K562 (cell line): ENCODE results near the gene SPDYE4. TPM values are rescaled to one million over a fixed set of nuclear protein-coding genes. Genes with fewer than 3 reads are reported as not detected.
A peak's percentile ranks its signal among the peaks of the same experiment; 100 is the strongest.

ENCODE experiments used
- ATAC-seq: fragments of 200-7000 bp; cut with Tn5 transposase; 3 replicates; pipeline ENCODE4 v1.9.1; 2020; ENCODE audit warnings: moderate library complexity
- BruUV-seq: library from RNA; stranded (reverse); fragments of 400-500 nt; replicated peaks from 2 replicates; lab custom pipeline; 2021; lab: Mats Ljungman, UMichigan
- CTCF ChIA-PET: fragments of 300-600 bp; formaldehyde crosslinking; extraction: SDS; loops from one replicate; lab custom pipeline; 2021; ENCODE audit warnings: low intra/inter-chr PET ratio; lab: Yijun Ruan, JAX
- POLR2A ChIA-PET: fragments of 300-600, 350-650 bp; sonication (Branson Sonifier 250); formaldehyde crosslinking; extraction: SDS; loops from one replicate; lab custom pipeline; 2021; ENCODE audit warnings: antibody characterized with exemption, inconsistent platforms; lab: Yijun Ruan, JAX
- DNase-seq, 4 experiments: peaks; one replicate each; pipeline versions ENCODE4 v3.0.0 to v3.0.0-alpha.2; 2011 to 2018; ENCODE audit warnings: low spot score in 3 of 4, mixed read lengths in 3 of 4; ENCODE audit errors: extremely low read depth in 1 of 4
- FAIRE-seq: peaks from 2 replicates; lab custom pipeline; 2011; peaks lifted over from hg19 to GRCh38; lab: Jason Lieb, UNC
- H2AFZ ChIP-seq: 2 replicates; pipeline ENCODE4 v1.6.0; 2011; ENCODE audit warnings: low read depth, low read length, control low read depth, inconsistent platforms
- H3K27ac ChIP-seq: fragments of 200-600 bp; 3 replicates; pipeline ENCODE4 v1.8.0; 2011; ENCODE audit warnings: low read depth, mild to moderate bottlenecking, control low read depth, inconsistent platforms, low read length, moderate library complexity, mixed read lengths; ENCODE audit errors: extremely low read depth
- H3K27me3 ChIP-seq, 2 experiments: fragments of 300-600 bp in 1 of 2; 2 replicates in 1 of 2; 3 replicates in 1 of 2; pipeline versions ENCODE4 v1.6.0 to v1.8.0; 2011; ENCODE audit warnings: inconsistent platforms in 2 of 2, low read length in 2 of 2, mild to moderate bottlenecking in 1 of 2, mixed read lengths in 1 of 2, moderate library complexity in 1 of 2; ENCODE audit not compliant: control insufficient read depth in 2 of 2, insufficient read depth in 2 of 2
- H3K36me3 ChIP-seq: fragments of 300-600 bp; 3 replicates; pipeline ENCODE4 v1.8.0; 2011; ENCODE audit warnings: mild to moderate bottlenecking, low read length, inconsistent platforms; ENCODE audit not compliant: control insufficient read depth, insufficient read depth
- H3K4me1 ChIP-seq, 2 experiments: fragments of 200-600 bp in 1 of 2; replicated peaks in 1 of 2; 2 replicates in 1 of 2; 3 replicates in 1 of 2; pipeline versions ENCODE4 v1.5.1 to v1.8.0; 2011; ENCODE audit warnings: inconsistent platforms in 2 of 2, low read length in 2 of 2, mild to moderate bottlenecking in 1 of 2, mixed read lengths in 1 of 2, moderate library complexity in 1 of 2; ENCODE audit not compliant: control insufficient read depth in 2 of 2, insufficient read depth in 2 of 2
- H3K4me2 ChIP-seq: 2 replicates; pipeline ENCODE4 v1.6.1; 2011; ENCODE audit warnings: low read length, control low read depth, inconsistent platforms, mixed read lengths; ENCODE audit not compliant: insufficient read depth
- H3K4me3 ChIP-seq: fragments of 200-600 bp; sonication (generic), shearing (Covaris generic); 2 replicates; pipeline ENCODE4 v1.5.1; 2016; ENCODE audit warnings: control low read depth, inconsistent platforms
- H3K79me2 ChIP-seq: fragments of 200-600 bp; 3 replicates; pipeline ENCODE4 v1.8.0; 2011; ENCODE audit warnings: low read length, inconsistent platforms; ENCODE audit not compliant: control insufficient read depth, insufficient read depth
- H3K9ac ChIP-seq, 2 experiments: 2 replicates each; pipeline versions ENCODE4 v1.6.0 to v1.6.1; 2011; ENCODE audit warnings: low read depth in 2 of 2, low read length in 2 of 2, control low read depth in 1 of 2, inconsistent platforms in 1 of 2, mild to moderate bottlenecking in 1 of 2, mixed read lengths in 1 of 2; ENCODE audit not compliant: insufficient read depth in 1 of 2
- H3K9me1 ChIP-seq: one replicate; pipeline ENCODE4 v1.6.0; 2011; ENCODE audit warnings: inconsistent platforms, mild to moderate bottlenecking, low read length, moderate library complexity; ENCODE audit not compliant: control insufficient read depth, insufficient read depth
- H3K9me3 ChIP-seq: replicated peaks from 2 replicates; pipeline ENCODE4 v1.5.1; 2011; ENCODE audit warnings: low read depth, low read length, inconsistent platforms; ENCODE audit not compliant: control insufficient read depth, insufficient read depth
- H4K20me1 ChIP-seq: replicated peaks from 2 replicates; pipeline ENCODE4 v1.6.1; 2011; ENCODE audit warnings: low read length, inconsistent platforms, mixed read lengths; ENCODE audit not compliant: control insufficient read depth, insufficient read depth
- EGR1 ChIP-seq: fragments of 450-650 bp; conservative IDR thresholded peaks from 2 replicates; pipeline ENCODE4 v1.6.1; 2017; ENCODE audit warnings: mild to moderate bottlenecking
- HNRNPUL1 ChIP-seq: fragments of 200-400 bp; formaldehyde crosslinking; IDR thresholded peaks from 2 replicates; pipeline ENCODE4 v1.6.1; 2017; ENCODE audit warnings: low read length
- ILF3 ChIP-seq: fragments of 450-650 bp; IDR thresholded peaks from 2 replicates; pipeline ENCODE4 v1.6.1; 2018; ENCODE audit warnings: antibody characterized with exemption, mild to moderate bottlenecking, moderate library complexity, borderline replicate concordance
- NCOR1 ChIP-seq: fragments of 450-650 bp; IDR thresholded peaks from 2 replicates; pipeline ENCODE4 v1.6.1; 2016; ENCODE audit warnings: mild to moderate bottlenecking, moderate library complexity
- PHF8 ChIP-seq: fragments of 200-600 bp; sonication (generic); IDR thresholded peaks from 2 replicates; pipeline ENCODE4 v1.6.1; 2012; ENCODE audit warnings: mixed run types, mild to moderate bottlenecking, inconsistent platforms, low read length, moderate library complexity, borderline replicate concordance
- PTBP1 ChIP-seq: fragments of 200-400 bp; formaldehyde crosslinking; IDR thresholded peaks from 2 replicates; pipeline ENCODE4 v1.6.1; 2017; ENCODE audit warnings: low read depth, low read length
- RFX7 ChIP-seq: fragments of 250-450 bp; sonication (Bioruptor Pico); IDR thresholded peaks from 2 replicates; pipeline ENCODE4 v1.5.1; 2021; ENCODE audit warnings: mild to moderate bottlenecking
- STAG1 ChIP-seq: sonication (generic); formaldehyde crosslinking; IDR thresholded peaks from 2 replicates; pipeline ENCODE4 v1.5.0; 2020; ENCODE audit warnings: missing genetic modification reagents, borderline replicate concordance
- TFAM ChIP-seq: fragments of 250-450 bp; sonication (Bioruptor Pico); conservative IDR thresholded peaks from 2 replicates; pipeline ENCODE4 v1.5.0; 2021; ENCODE audit warnings: mild to moderate bottlenecking, moderate library complexity
- ZBTB7A ChIP-seq: IDR thresholded peaks from 2 replicates; pipeline ENCODE4 v1.6.1; 2011; ENCODE audit warnings: low read depth, mild to moderate bottlenecking, low read length, moderate library complexity, borderline replicate concordance; ENCODE audit not compliant: control insufficient read depth
- ZNF316 ChIP-seq: fragments of 450-650 bp; IDR thresholded peaks from 2 replicates; pipeline ENCODE4 v1.6.1; 2016
- WGBS: fragments of 100-300 bp; shearing (Covaris generic); methylation state at CpG from one replicate; pipeline ENCODE4 v1.1.6; 2016; ENCODE audit warnings: low coverage, mixed read lengths; ENCODE audit not compliant: insufficient coverage; ENCODE audit errors: missing lambda C conversion rate; 5-methylcytosine and 5-hydroxymethylcytosine counted together
- in situ Hi-C: fragments of 300-500 bp; cut with MboI; formaldehyde crosslinking; loops from 4 replicates; pipeline ENCODE4 v1.15.0; 2018; ENCODE audit warnings: inconsistent platforms, mixed read lengths
- intact Hi-C: fragments of 100-400 bp; cut with micrococcal nuclease; formaldehyde crosslinking; loops from 2 replicates; pipeline ENCODE4 v1.14.2; 2022
- polyA plus RNA-seq, 8 experiments: library from polyadenylated mRNA; depleted of rRNA in 4 of 8; stranded (reverse) in 5 of 8; unstranded in 3 of 8; fragments of >200 nt; fragmentation: Nextera tagmentation in 2 of 8; fragmentation: Illumina TruSeq in 1 of 8; extraction: Ambion mirVana in 2 of 8; extraction: Trizol in 1 of 8; gene quantifications; 2 replicates each; pipeline versions ENCODE4 v1.2.1 to v1.2.3, GENCODE V29; 2011 to 2014; ENCODE audit warnings: inconsistent platforms in 1 of 8, missing spikeins in 1 of 8
- total RNA-seq, 7 experiments: library from RNA; depleted of rRNA in 6 of 7; stranded (reverse); fragments of >200 nt in 6 of 7; fragmentation: Illumina TruSeq in 2 of 7; extraction: Trizol in 2 of 7; gene quantifications; 2 replicates each; pipeline versions ENCODE4 v1.2.1 to v1.2.3, GENCODE V29; 2011 to 2021; ENCODE audit warnings: low replicate concordance in 1 of 7
- TF ChIP-seq, protein P1 (sequence below): fragments of 200-800 bp; sonication (Bioruptor generic); IDR thresholded peaks from 2 replicates; pipeline ENCODE4 v1.6.1; 2016; ENCODE audit warnings: missing genetic modification characterization, missing compliant biosample characterization
- TF ChIP-seq, protein P2 (sequence below): fragments of 250-450 bp; sonication (Bioruptor Pico); IDR thresholded peaks from 2 replicates; pipeline ENCODE4 v1.5.0; 2021

SPDYE4 gene
- total and polyA plus RNA-seq, 9 of the 15 experiments (the other 6 are each of a cell fraction or from before 2014, with no cell fraction given), result not detected

DNA sequence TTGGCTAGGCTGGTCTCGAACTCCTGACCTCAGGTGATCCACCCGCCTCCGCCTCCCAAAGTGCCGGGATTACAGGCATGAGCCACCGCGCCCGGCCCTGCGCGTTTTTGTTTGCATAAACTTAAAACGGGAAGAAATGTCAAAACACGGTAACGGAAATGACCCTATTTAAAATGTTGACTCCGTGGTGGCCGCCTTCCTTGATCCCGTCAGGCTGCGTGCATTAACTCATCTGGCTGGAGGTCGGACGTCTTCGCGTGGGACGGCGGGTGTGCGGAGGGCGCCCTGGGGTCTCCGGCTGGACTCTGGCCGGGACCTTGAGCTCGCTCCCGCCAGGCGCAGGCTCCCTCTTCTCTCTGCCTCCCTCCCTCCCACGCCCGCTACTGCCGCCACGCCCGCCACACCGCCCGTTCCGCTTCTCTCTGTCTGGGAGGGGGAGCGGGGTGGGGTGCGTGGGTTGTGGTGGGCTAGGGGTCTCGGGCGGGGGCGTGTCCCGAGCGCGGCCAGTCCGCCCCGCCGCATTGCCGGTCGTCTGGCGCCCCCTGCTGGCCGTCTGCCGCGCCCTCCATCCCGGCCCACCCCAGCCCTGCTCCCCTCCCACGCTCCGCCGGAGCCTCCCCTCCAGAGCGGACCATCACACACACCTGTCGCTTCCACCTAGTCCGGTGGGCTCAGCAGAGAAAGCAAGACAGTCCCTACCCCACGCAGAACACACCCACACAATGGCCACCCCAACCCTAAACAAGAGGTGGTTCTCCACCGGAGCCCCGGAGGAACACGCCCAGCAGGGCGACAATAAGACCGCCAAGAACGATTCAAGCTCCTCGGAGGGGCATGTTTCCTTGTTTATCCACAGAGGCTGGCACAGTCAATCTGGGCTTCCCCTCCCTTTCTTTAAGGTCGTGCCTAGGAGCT lies 12.5 kb downstream of the SPDYE4 start:
- no peak for FAIRE-seq
- Histone ChIP-seq H3K36me3 (no peaks in the 10 kb centered on the region), H3K27ac (no peak overlapping the region), H3K9me3 (0 out of 2 replicates have a peak, but pooled peaks cover 1% of the 10 kb centered on the region), H4K20me1 (no peaks in the 10 kb centered on the region), H2AFZ (peak overlapping the region; percentile 87), H3K4me3 (peak overlapping the region; percentile 50), H3K9ac (peak overlapping the region in 1 of 2 experiments; percentile 72; a peak in 2 of 4 replicates), H3K4me2 (peak overlapping the region; percentile 86), H3K27me3 (peaks cover 2 to 4% of the 10 kb centered on the region in 2 experiments; a peak in 1 of 5 replicates), H3K79me2 (no peaks in the 10 kb centered on the region), H3K9me1 (no peaks in the 10 kb centered on the region), H3K4me1 (peaks cover 0 to 11% of the 10 kb centered on the region in 2 experiments; a peak in 3 of 5 replicates)
- ATAC-seq, result peak; percentile 96
- under 1% methylated on average over 25 of the region's 70 CpGs for WGBS
- DNase-seq, result peak; percentile 69 to 91 (median 86)
- no TSS peak for BruUV-seq
- POLR2A ChIA-PET, result interaction anchor here (1.0 kb wide), 1 partner anchor 326 kb away, joined by 3 read pairs; no protein-coding TSS in a partner anchor
- in situ Hi-C loops (no loop called here), intact Hi-C loops (loop anchor here (1.0 to 10.0 kb wide), 5 partner anchors 149 to 363 kb away; partner anchors contain the start of gene RPL26)
- CTCF ChIA-PET, result interaction anchor here (0.5 to 1.2 kb wide), 6 partner anchors 173 to 524 kb away, joined by 3 to 6 read pairs (median 3); partner anchors contain the start of gene RPL26
- TF ChIP-seq TFAM (CRISPR knock-in tag) (no peak), PTBP1 (no peak), EGR1 (peak; percentile 82), HNRNPUL1 (no peak), ZNF316 (no peak), ZBTB7A (peak; percentile 98), STAG1 (CRISPR knock-in tag) (peak; percentile 73; the same call in 1 of the 2 replicates), PHF8 (peak; percentile 22; the same call in 1 of the 2 replicates), NCOR1 (no peak), ILF3 (no peak), RFX7 (no peak)
- TF ChIP-seq, protein P1, sequence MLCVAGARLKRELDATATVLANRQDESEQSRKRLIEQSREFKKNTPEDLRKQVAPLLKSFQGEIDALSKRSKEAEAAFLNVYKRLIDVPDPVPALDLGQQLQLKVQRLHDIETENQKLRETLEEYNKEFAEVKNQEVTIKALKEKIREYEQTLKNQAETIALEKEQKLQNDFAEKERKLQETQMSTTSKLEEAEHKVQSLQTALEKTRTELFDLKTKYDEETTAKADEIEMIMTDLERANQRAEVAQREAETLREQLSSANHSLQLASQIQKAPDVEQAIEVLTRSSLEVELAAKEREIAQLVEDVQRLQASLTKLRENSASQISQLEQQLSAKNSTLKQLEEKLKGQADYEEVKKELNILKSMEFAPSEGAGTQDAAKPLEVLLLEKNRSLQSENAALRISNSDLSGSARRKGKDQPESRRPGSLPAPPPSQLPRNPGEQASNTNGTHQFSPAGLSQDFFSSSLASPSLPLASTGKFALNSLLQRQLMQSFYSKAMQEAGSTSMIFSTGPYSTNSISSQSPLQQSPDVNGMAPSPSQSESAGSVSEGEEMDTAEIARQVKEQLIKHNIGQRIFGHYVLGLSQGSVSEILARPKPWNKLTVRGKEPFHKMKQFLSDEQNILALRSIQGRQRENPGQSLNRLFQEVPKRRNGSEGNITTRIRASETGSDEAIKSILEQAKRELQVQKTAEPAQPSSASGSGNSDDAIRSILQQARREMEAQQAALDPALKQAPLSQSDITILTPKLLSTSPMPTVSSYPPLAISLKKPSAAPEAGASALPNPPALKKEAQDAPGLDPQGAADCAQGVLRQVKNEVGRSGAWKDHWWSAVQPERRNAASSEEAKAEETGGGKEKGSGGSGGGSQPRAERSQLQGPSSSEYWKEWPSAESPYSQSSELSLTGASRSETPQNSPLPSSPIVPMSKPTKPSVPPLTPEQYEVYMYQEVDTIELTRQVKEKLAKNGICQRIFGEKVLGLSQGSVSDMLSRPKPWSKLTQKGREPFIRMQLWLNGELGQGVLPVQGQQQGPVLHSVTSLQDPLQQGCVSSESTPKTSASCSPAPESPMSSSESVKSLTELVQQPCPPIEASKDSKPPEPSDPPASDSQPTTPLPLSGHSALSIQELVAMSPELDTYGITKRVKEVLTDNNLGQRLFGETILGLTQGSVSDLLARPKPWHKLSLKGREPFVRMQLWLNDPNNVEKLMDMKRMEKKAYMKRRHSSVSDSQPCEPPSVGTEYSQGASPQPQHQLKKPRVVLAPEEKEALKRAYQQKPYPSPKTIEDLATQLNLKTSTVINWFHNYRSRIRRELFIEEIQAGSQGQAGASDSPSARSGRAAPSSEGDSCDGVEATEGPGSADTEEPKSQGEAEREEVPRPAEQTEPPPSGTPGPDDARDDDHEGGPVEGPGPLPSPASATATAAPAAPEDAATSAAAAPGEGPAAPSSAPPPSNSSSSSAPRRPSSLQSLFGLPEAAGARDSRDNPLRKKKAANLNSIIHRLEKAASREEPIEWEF (CRISPR knock-in tag), result no peak
- TF ChIP-seq, protein P2, sequence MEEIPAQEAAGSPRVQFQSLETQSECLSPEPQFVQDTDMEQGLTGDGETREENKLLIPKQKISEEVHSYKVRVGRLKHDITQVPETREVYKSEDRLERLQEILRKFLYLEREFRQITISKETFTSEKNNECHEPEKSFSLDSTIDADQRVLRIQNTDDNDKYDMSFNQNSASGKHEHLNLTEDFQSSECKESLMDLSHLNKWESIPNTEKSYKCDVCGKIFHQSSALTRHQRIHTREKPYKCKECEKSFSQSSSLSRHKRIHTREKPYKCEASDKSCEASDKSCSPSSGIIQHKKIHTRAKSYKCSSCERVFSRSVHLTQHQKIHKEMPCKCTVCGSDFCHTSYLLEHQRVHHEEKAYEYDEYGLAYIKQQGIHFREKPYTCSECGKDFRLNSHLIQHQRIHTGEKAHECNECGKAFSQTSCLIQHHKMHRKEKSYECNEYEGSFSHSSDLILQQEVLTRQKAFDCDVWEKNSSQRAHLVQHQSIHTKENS (CRISPR knock-in tag), result no peak
